H1 (cell line): Measurements from ENCODE around the gene NFIX. TPM values are rescaled to one million over a fixed set of nuclear protein-coding genes. Genes with fewer than 3 reads are reported as not detected.

ENCODE experiments used
- CEBPB ChIP-seq: IDR thresholded peaks from 2 replicates; pipeline ENCODE4 v1.6.1; 2012; ENCODE audit warnings: low read depth, low read length
- HDAC2 ChIP-seq, 2 experiments: fragments of 300-600 bp in 1 of 2; sonication (generic) in 1 of 2; IDR thresholded peaks; 2 replicates each; pipeline ENCODE4 v1.6.1; 2011 to 2012; ENCODE audit warnings: low read depth in 2 of 2, low read length in 2 of 2, mild to moderate bottlenecking in 2 of 2, moderate library complexity in 2 of 2, borderline replicate concordance in 1 of 2, inconsistent platforms in 1 of 2
- KDM5A ChIP-seq: fragments of 200-600 bp; IDR thresholded peaks from 2 replicates; pipeline ENCODE4 v1.7.1; 2012; ENCODE audit warnings: mild to moderate bottlenecking, low read length, inconsistent platforms, mixed read lengths
- SP4 ChIP-seq: IDR thresholded peaks from 2 replicates; pipeline ENCODE4 v1.6.1; 2012; ENCODE audit warnings: low read length, inconsistent platforms
- TBP ChIP-seq: IDR thresholded peaks from 2 replicates; pipeline ENCODE4 v1.6.1; 2011; ENCODE audit warnings: low read depth, low read length, improper control_type of control experiment
- polyA plus RNA-seq, 7 experiments: library from polyadenylated mRNA; depleted of rRNA in 3 of 7; stranded (reverse) in 5 of 7; unstranded in 2 of 7; fragments of >200 nt in 5 of 7; fragments of 200-250 nt in 2 of 7; gene quantifications; 1 replicate in 5 of 7; 2 replicates in 1 of 7; 4 replicates in 1 of 7; pipeline versions ENCODE4 v1.2.1 to v1.2.3, GENCODE V29; 2011 to 2013; ENCODE audit warnings: missing spikeins in 2 of 7, mixed read lengths in 2 of 7
- total RNA-seq: library from RNA; stranded (reverse); fragmentation: NEBNext Ultra II Directional; extraction: Animal tissue kit (Norgen Biotek cat#: 25700); gene quantifications from 2 replicates; pipeline ENCODE4 v1.2.1, GENCODE V29; 2021
- TF ChIP-seq, protein P1 (sequence below): IDR thresholded peaks from 2 replicates; pipeline ENCODE4 v1.6.1; 2011; ENCODE audit warnings: low read depth, mild to moderate bottlenecking, low read length; ENCODE audit not compliant: insufficient read depth
- TF ChIP-seq, protein P2 (sequence below): fragments of 300-600 bp; sonication (generic); IDR thresholded peaks from 2 replicates; pipeline ENCODE4 v1.7.1; 2012; ENCODE audit warnings: low read length, moderate library complexity, mild to moderate bottlenecking, inconsistent platforms; ENCODE audit not compliant: insufficient replicate concordance

The NFIX gene
- total and polyA plus RNA-seq, 2 of the 8 experiments (the other 6 are each of a cell fraction or from before 2014, with no cell fraction given), result 0.03 to 0.20 TPM

DNA sequence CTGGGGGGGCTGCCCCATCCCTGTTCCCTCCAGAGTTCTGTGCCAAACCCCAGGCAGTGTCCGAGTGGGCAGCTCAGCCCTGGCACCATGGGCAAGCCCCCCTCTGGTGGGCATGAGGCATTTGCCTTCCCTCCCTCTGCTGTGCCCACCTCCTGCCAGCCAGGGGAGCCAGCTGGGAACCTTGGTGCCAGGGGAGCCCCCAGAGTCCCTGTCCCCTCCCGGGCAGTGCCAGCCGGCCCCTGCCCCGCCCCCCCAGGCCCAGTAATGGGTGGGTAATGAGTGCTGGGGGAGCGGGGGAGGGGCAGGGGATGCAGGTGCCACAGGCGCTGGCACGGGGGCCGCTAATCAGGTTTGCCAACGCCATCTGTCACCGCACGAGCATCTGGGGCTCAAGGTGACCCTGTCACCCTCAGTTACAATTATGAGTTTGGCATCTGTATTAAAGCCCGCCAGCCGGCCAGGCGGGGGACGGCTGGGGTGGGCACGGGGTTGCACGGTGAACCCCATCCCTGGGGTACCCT lies 20.0 kb upstream of the NFIX start (continued):
- TF ChIP-seq, protein P1, sequence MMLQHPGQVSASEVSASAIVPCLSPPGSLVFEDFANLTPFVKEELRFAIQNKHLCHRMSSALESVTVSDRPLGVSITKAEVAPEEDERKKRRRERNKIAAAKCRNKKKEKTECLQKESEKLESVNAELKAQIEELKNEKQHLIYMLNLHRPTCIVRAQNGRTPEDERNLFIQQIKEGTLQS, result no peak
- TF ChIP-seq SP4 (no peak), HDAC2 (IDR thresholded peaks at IDR 0.05; ENCODE audit: borderline replicate concordance in 1 of 2, low read depth in 2 of 2, low read length in 2 of 2) (no peak), KDM5A (no peak), CEBPB (no peak), TBP (no peak)
- TF ChIP-seq, protein P2, sequence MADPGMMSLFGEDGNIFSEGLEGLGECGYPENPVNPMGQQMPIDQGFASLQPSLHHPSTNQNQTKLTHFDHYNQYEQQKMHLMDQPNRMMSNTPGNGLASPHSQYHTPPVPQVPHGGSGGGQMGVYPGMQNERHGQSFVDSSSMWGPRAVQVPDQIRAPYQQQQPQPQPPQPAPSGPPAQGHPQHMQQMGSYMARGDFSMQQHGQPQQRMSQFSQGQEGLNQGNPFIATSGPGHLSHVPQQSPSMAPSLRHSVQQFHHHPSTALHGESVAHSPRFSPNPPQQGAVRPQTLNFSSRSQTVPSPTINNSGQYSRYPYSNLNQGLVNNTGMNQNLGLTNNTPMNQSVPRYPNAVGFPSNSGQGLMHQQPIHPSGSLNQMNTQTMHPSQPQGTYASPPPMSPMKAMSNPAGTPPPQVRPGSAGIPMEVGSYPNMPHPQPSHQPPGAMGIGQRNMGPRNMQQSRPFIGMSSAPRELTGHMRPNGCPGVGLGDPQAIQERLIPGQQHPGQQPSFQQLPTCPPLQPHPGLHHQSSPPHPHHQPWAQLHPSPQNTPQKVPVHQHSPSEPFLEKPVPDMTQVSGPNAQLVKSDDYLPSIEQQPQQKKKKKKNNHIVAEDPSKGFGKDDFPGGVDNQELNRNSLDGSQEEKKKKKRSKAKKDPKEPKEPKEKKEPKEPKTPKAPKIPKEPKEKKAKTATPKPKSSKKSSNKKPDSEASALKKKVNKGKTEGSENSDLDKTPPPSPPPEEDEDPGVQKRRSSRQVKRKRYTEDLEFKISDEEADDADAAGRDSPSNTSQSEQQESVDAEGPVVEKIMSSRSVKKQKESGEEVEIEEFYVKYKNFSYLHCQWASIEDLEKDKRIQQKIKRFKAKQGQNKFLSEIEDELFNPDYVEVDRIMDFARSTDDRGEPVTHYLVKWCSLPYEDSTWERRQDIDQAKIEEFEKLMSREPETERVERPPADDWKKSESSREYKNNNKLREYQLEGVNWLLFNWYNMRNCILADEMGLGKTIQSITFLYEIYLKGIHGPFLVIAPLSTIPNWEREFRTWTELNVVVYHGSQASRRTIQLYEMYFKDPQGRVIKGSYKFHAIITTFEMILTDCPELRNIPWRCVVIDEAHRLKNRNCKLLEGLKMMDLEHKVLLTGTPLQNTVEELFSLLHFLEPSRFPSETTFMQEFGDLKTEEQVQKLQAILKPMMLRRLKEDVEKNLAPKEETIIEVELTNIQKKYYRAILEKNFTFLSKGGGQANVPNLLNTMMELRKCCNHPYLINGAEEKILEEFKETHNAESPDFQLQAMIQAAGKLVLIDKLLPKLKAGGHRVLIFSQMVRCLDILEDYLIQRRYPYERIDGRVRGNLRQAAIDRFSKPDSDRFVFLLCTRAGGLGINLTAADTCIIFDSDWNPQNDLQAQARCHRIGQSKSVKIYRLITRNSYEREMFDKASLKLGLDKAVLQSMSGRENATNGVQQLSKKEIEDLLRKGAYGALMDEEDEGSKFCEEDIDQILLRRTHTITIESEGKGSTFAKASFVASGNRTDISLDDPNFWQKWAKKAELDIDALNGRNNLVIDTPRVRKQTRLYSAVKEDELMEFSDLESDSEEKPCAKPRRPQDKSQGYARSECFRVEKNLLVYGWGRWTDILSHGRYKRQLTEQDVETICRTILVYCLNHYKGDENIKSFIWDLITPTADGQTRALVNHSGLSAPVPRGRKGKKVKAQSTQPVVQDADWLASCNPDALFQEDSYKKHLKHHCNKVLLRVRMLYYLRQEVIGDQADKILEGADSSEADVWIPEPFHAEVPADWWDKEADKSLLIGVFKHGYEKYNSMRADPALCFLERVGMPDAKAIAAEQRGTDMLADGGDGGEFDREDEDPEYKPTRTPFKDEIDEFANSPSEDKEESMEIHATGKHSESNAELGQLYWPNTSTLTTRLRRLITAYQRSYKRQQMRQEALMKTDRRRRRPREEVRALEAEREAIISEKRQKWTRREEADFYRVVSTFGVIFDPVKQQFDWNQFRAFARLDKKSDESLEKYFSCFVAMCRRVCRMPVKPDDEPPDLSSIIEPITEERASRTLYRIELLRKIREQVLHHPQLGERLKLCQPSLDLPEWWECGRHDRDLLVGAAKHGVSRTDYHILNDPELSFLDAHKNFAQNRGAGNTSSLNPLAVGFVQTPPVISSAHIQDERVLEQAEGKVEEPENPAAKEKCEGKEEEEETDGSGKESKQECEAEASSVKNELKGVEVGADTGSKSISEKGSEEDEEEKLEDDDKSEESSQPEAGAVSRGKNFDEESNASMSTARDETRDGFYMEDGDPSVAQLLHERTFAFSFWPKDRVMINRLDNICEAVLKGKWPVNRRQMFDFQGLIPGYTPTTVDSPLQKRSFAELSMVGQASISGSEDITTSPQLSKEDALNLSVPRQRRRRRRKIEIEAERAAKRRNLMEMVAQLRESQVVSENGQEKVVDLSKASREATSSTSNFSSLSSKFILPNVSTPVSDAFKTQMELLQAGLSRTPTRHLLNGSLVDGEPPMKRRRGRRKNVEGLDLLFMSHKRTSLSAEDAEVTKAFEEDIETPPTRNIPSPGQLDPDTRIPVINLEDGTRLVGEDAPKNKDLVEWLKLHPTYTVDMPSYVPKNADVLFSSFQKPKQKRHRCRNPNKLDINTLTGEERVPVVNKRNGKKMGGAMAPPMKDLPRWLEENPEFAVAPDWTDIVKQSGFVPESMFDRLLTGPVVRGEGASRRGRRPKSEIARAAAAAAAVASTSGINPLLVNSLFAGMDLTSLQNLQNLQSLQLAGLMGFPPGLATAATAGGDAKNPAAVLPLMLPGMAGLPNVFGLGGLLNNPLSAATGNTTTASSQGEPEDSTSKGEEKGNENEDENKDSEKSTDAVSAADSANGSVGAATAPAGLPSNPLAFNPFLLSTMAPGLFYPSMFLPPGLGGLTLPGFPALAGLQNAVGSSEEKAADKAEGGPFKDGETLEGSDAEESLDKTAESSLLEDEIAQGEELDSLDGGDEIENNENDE, result no peak
